ENCODE data around the gene PRPH.
A peak's percentile ranks its signal among the peaks of the same experiment; 100 is the strongest.
"Not testable (repeated sequence)": the region's sequence is repeated elsewhere in the genome, so short reads cannot be mapped to it uniquely, and the experiment has no call there.

The PRPH gene

DNA sequence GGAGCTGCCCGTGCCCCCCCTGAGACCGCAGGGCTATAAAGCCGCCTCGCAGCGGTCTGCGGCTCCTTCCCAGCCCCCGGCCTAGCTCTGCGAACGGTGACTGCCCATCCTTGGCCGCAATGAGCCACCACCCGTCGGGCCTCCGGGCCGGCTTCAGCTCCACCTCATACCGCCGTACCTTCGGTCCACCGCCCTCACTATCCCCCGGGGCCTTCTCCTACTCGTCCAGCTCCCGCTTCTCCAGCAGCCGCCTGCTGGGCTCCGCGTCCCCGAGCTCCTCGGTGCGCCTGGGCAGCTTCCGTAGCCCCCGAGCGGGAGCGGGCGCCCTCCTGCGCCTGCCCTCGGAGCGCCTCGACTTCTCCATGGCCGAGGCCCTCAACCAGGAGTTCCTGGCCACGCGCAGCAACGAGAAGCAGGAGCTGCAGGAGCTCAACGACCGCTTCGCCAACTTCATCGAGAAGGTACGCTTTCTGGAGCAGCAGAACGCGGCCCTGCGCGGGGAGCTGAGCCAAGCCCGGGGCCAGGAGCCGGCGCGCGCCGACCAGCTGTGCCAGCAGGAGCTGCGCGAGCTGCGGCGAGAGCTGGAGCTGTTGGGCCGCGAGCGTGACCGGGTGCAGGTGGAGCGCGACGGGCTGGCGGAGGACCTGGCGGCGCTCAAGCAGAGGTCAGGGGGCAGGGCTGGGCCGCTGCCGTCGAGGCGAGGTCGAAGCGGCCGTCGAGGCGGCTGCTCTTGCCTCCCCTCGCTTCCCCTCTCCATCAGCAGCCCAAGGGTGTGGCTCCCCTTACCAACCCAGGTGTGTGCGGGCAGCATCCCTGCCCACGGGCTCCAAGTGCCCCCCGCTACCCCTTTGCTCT is at the start of gene PRPH:
Gene PRPH, plus strand, starts transcription at position 66 of the 855 bp plus-strand sequence. Its CDS starts 54 bp downstream, at position 120.
- no peak for DNase-seq (ENCODE audit: low read depth in 2 of 2)

DNA sequence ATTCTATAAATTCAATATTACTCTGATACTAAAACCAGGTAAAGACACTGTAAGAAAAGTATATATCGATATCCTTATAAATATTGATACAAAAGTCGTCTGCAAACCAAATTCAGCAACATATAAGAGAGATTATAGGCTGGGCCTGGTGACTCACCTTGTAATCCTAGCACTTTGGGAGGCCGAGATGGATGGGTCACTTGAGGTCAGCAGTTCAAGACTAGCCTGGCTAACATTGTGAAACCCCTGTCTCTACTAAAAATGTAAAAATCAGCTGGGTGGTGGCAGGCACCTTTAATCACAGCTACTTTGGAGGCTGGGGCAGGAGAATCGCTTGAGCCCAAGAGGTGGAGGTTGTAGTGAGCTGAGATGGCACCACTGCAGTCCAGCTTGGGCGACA is 43.6 kb upstream of the PRPH start:
- no peak for DNase-seq (ENCODE audit: low read depth in 2 of 2)

GRCh38 chr12:49253033-49253623 is 41.8 kb upstream of the PRPH start:
- DNase-seq (ENCODE audit: low read depth in 2 of 2): no peak

DNA sequence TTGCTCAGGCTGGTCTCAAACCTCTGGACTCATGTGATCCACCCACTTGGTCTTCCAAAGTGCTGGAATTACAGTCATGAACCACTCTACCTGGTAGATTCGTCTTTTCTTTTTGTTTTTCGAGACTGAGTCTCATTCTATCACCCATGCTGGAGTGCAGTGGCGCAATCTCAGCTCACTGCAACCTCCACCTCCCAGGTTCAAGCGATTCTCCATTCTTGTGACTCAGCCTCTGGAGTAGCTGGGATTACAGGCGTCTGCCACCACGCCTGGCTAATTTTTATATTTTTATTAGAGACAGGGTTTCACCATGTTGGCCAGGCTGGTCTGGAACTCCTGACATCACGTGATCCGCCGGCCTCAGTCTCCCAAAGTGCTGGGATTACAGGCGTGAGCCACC is 39.5 kb upstream of the PRPH start:
- DNase-seq (ENCODE audit: low read depth in 2 of 2): not testable (repeated sequence)

GRCh38 chr12:49255857-49256637 is 38.9 kb upstream of the PRPH start:
- no peak for DNase-seq (ENCODE audit: low read depth in 2 of 2)

DNA sequence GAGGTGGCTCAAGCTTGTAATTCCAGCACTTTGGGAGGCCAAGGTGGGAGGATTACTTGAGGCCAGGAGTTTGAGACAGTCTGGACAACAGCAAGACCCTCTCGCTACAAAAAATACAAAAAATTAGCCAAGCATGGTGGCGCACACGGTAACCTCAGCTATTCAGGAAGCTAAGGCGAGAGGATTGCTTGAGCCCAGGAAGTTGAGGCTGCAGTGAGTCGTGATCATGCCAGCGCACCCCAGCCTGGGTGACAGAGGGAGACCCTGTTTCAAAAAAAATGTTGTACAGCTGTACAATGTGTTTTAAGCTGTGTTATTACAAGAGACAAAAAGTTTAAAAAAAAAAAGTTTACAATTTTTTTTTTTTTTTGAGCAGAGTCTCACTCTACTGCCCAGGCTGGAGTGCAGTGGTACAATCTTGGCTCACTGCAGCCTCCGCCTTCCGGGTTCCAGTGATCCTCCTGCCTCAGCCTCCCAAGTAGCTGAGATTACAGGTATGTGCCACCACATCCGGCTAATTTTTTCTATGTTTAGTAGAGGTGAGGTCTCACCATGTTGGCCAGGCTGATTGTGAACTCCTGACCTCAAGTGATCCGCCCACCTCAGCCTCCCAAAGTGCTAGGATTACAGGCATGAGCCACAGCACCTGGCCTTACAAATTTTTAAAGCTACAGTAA is 37.3 kb upstream of the PRPH start:
- not testable (repeated sequence) for DNase-seq (ENCODE audit: low read depth in 2 of 2)

GRCh38 chr12:49259452-49259851 is 35.5 kb upstream of the PRPH start:
- no peak for DNase-seq (ENCODE audit: low read depth in 2 of 2)

DNA sequence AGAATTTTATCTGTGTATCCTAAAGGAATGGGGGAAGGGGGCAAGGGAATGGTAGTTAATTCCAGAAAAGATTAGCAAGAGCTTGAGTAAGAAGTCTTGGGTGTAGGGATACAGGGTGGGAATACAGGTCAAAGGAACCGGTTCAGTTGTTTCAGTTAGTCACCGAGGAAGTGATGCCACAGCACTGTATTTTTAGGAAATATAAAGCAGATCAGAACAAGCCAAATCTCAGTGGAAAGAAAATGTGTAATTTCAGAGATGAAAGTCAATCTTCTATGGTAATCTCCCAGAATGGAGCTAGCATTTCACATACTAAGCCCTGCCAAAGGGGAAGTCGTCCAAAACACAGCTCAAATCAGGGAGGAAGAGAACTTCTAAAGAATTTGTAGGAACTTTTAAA is 34.8 kb upstream of the PRPH start:
- DNase-seq (ENCODE audit: low read depth in 2 of 2): no peak

GRCh38 chr12:49260571-49261363 is 34.2 kb upstream of the PRPH start:
- DNase-seq (ENCODE audit: low read depth in 2 of 2): no peak

GRCh38 chr12:49261721-49262120 is 33.2 kb upstream of the PRPH start:
- no peak for DNase-seq (ENCODE audit: low read depth in 2 of 2)

DNA sequence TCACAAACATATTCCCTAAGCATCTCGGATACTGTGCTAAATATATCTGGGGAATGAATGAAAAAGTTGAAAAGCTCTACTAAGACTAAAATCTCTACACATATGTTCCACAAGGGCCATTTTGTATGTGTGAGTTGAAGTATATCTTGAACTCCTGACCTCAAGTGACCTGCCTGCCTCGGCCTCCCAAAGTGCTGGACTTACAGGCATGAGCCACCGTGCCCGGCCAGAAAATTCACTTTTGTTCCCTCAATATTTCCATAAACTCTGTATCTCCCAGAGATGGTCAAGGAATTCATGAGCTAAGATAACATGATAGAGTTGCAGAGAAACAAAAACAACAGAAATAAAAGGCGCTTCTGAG is 31.6 kb upstream of the PRPH start:
- no peak for DNase-seq (ENCODE audit: low read depth in 2 of 2)

- DNase-seq (ENCODE audit: low read depth in 2 of 2): peak; percentile 13 to 44
These were observed 30.5 kb upstream of the PRPH start for GRCh38 chr12:49264466-49264872.

- DNase-seq (ENCODE audit: low read depth in 2 of 2): peak; percentile 87 to 91
These were observed 29.8 kb upstream of the PRPH start, which contains the start of gene TUBA1C for GRCh38 chr12:49264873-49265792. TSS of gene TUBA1C (plus strand) at chr12:49265082. CDS start at chr12:49265182, 100 bp downstream.

- not testable (repeated sequence) for DNase-seq (ENCODE audit: low read depth in 2 of 2)
These were observed 25.8 kb upstream of the PRPH start for GRCh38 chr12:49269191-49269590.

- DNase-seq (ENCODE audit: low read depth in 2 of 2): no peak
These were observed 21.9 kb upstream of the PRPH start for GRCh38 chr12:49272790-49273725.

DNA sequence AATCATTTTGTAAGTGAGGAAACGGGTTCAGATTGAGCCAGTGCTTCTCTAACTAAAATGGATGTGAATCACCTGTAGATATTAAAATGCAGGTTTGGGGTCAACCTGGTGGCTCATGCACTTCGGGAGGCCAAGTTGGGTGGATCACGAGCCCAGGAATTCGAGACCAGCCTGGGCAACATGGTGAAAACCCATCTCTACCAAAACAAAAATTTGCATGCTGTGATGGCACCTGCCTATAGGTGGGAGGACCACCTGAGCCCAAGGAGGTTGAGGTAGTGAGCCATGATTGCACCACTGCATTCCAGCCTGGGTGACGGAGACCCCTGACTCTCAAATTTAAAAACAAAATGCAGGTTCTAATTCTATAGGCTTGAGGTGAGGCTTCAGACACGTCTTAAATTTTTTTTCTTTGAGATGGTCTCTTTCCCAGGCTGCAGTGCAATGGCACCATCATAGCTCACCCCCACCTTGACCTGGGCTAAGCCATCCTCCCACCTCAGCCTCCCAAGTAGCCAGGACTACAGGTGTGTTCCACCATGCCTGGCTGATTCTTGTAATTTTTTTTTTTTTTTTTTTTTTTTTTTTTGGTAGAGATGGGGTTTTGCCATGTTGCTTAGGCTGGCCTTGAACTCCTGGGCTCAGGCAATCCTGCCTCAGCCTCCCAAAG is 21.1 kb upstream of the PRPH start:
- DNase-seq (ENCODE audit: low read depth in 2 of 2): no peak

DNA sequence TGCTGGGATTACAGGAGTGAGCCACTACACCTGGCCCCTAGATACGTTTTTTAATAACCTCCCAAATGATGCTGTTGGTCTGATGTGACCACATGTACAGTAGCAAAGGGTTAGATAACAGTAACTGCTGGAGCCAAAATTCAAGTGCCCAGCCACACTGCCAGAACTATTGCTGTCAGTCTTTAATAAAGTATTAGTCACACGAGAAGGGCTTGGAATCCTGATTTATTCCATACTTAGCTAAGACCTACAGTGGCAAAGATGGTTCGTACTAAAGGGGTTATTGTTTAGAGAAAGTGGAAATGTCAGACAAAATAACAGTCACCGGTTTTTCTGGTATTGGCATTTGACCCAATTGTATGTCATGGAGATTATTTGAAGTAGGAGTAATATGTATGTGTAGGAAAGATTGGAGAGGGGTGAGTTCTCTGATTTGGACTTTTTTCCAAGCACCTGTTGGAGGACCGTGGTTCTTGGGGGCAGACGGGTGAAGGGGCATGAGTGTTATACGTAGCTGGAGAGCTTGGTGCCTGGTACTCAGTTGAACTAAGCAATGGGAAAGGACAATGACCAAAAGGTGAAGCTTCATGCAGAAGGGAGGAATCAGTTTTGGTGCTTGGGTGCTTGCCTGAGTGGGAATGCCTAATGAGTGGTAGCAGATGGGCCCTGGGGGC is 20.4 kb upstream of the PRPH start:
- DNase-seq (ENCODE audit: low read depth in 2 of 2): no peak

Data from stimulated activated CD4-positive, alpha-beta T cell treated with anti-CD3 and anti-CD28 coated beads, Interleukin-1b, Interleukin-23, amount 100 ng/mL, for 4 hours (primary cell).